ENCODE results near the gene UQCR10. TPM values are rescaled to one million over a fixed set of nuclear protein-coding genes. Genes with fewer than 3 reads are reported as not detected.

Gene UQCR10
- total and polyA plus RNA-seq, 2 experiments from 2014 or later = 78.0 to 535 TPM

GRCh38 chr22:29720811-29721323 lies 46.3 kb upstream of the UQCR10 start:
- no peaks in the 10 kb centered on the region for H3K36me3 Mint-ChIP-seq (ENCODE audit: low read depth)
- H3K4me2 ChIP-seq = peak overlapping the region; percentile 87
- peak overlapping the region; percentile 72; the same call in 1 of the 2 replicates for H2AFZ ChIP-seq
- no peaks in the 10 kb centered on the region; the same call in 1 of the 2 replicates for H3K4me1 ChIP-seq (ENCODE audit: insufficient read depth)
- no peak for TF ChIP-seq REST (IDR thresholded peaks at IDR 0.05; ENCODE audit: unreplicated experiment)
- peak; percentile 65 for TF ChIP-seq EZH2 (IDR thresholded peaks at IDR 0.05; ENCODE audit: low read depth, unreplicated experiment)
- H3K4me1 Mint-ChIP-seq = peaks cover 10% of the 10 kb centered on the region; the same call in 2 of the 3 replicates
- no peak overlapping the region for H3K4me3 Mint-ChIP-seq
- H3K27me3 ChIP-seq (ENCODE audit: insufficient read depth) = peaks cover 54% of the 10 kb centered on the region
- no peaks in the 10 kb centered on the region for H3K79me2 ChIP-seq (replicated peaks; ENCODE audit: insufficient read depth)
- no peaks in the 10 kb centered on the region for H3K36me3 ChIP-seq (ENCODE audit: insufficient read depth)
- H3K9me3 Mint-ChIP-seq = no peaks in the 10 kb centered on the region
- H3K9me2 ChIP-seq (ENCODE audit: insufficient read depth) = no peaks in the 10 kb centered on the region
- peaks cover 46% of the 10 kb centered on the region for H3K27me3 Mint-ChIP-seq (ENCODE audit: insufficient read depth, low read depth, poor library complexity)
- ATAC-seq (no peak), DNase-seq (ENCODE audit: low spot score) (no peak)
- no peak overlapping the region for H3K27ac Mint-ChIP-seq
- H3K4me3 ChIP-seq = peak overlapping the region; percentile 60
- no peak overlapping the region for H3K27ac ChIP-seq (ENCODE audit: low read depth)
- H3F3A ChIP-seq (replicated peaks; ENCODE audit: low read depth) = 0 out of 2 replicates have a peak, but pooled peaks cover 3% of the 10 kb centered on the region
- H4K20me1 ChIP-seq (replicated peaks; ENCODE audit: insufficient read depth) = no peaks in the 10 kb centered on the region

- no peak overlapping the region for H3K4me3 ChIP-seq
- Mint-ChIP-seq H3K4me1 (peaks cover 13% of the 10 kb centered on the region; the same call in 2 of the 3 replicates), H3K4me3 (no peak overlapping the region), H3K9me3 (no peaks in the 10 kb centered on the region), H3K36me3 (ENCODE audit: low read depth) (no peaks in the 10 kb centered on the region), H3K27me3 (ENCODE audit: insufficient read depth, low read depth, poor library complexity) (peaks cover 43% of the 10 kb centered on the region), H3K27ac (no peak overlapping the region)
- no peak overlapping the region for H3K27ac ChIP-seq (ENCODE audit: low read depth)
- H3K9me2 ChIP-seq (ENCODE audit: insufficient read depth) = no peaks in the 10 kb centered on the region
- peaks cover 51% of the 10 kb centered on the region for H3K27me3 ChIP-seq (ENCODE audit: insufficient read depth)
- H3F3A ChIP-seq (replicated peaks; ENCODE audit: low read depth) = peaks cover 3% of the 10 kb centered on the region; the same call in 1 of the 2 replicates
- no peaks in the 10 kb centered on the region for H3K79me2 ChIP-seq (replicated peaks; ENCODE audit: insufficient read depth)
- ATAC-seq (no peak), DNase-seq (ENCODE audit: low spot score) (no peak)
- no peak overlapping the region for H3K4me2 ChIP-seq
- H3K4me1 ChIP-seq (ENCODE audit: insufficient read depth) = no peaks in the 10 kb centered on the region; the same call in 1 of the 2 replicates
- H4K20me1 ChIP-seq (replicated peaks; ENCODE audit: insufficient read depth) = no peaks in the 10 kb centered on the region
- H2AFZ ChIP-seq = no peak overlapping the region
- no peaks in the 10 kb centered on the region for H3K36me3 ChIP-seq (ENCODE audit: insufficient read depth)
- TF ChIP-seq EZH2 (IDR thresholded peaks at IDR 0.05; ENCODE audit: low read depth, unreplicated experiment) = no peak
- no peak for TF ChIP-seq STAT1 (IDR thresholded peaks at IDR 0.05; ENCODE audit: unreplicated experiment)
- TF ChIP-seq, protein P1, sequence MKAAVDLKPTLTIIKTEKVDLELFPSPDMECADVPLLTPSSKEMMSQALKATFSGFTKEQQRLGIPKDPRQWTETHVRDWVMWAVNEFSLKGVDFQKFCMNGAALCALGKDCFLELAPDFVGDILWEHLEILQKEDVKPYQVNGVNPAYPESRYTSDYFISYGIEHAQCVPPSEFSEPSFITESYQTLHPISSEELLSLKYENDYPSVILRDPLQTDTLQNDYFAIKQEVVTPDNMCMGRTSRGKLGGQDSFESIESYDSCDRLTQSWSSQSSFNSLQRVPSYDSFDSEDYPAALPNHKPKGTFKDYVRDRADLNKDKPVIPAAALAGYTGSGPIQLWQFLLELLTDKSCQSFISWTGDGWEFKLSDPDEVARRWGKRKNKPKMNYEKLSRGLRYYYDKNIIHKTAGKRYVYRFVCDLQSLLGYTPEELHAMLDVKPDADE (IDR thresholded peaks at IDR 0.05) = no peak
- TF ChIP-seq CREB1 (CRISPR knock-in tag; IDR thresholded peaks at IDR 0.05; ENCODE audit: low read depth) = no peak
- TF ChIP-seq REST (IDR thresholded peaks at IDR 0.05; ENCODE audit: unreplicated experiment) = no peak
- TF ChIP-seq NANOG (IDR thresholded peaks at IDR 0.05; ENCODE audit: borderline replicate concordance) = no peak
Measured at GRCh38 chr22:29722151-29722550, 45.0 kb upstream of the UQCR10 start.
